Fibroblast of upper back skin (primary cell): ENCODE measurements around the gene CARD14.

Experiments
- DNase-seq: peaks from one replicate; pipeline ENCODE4 v3.0.0-alpha.2; 2013

CARD14 gene

DNA sequence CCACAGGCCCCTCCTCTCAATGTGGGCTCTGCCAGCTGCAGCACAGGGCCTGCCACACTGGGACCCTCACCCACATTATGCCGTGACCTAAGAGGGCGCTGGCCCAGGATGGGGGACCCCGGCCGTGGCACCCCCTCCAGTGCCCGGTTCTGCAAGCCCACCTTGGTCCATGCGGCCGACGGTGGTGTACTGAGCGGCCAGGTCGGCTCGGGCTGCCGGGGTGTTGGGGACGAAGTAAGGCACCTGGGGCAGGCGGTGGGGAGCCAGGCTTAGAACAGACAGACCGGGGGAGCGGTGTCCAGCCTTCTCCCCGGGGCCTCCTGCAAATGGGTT is 43.8 kb downstream of the CARD14 start:
- DNase-seq: no peak

- no peak for DNase-seq
Measured at GRCh38 chr17:80214012-80214877, 44.4 kb downstream of the CARD14 start.

DNA sequence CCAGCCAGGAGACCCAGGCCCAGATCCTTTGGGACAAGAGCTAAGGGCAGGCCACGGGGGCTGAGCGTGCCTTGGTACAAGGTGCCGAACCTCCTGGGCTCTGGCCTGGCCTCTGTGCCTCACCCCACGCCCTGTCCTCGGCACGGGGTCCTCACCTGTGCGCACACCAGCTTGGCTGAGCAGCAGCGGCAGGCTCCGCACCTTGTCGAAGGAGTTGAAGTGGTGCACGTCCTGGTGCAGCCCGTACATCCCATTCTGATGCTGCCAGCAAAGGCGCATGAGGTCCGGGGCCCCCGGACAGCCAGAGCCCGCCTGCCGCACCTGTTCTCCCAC is 45.0 kb downstream of the CARD14 start:
- DNase-seq: no peak

DNA sequence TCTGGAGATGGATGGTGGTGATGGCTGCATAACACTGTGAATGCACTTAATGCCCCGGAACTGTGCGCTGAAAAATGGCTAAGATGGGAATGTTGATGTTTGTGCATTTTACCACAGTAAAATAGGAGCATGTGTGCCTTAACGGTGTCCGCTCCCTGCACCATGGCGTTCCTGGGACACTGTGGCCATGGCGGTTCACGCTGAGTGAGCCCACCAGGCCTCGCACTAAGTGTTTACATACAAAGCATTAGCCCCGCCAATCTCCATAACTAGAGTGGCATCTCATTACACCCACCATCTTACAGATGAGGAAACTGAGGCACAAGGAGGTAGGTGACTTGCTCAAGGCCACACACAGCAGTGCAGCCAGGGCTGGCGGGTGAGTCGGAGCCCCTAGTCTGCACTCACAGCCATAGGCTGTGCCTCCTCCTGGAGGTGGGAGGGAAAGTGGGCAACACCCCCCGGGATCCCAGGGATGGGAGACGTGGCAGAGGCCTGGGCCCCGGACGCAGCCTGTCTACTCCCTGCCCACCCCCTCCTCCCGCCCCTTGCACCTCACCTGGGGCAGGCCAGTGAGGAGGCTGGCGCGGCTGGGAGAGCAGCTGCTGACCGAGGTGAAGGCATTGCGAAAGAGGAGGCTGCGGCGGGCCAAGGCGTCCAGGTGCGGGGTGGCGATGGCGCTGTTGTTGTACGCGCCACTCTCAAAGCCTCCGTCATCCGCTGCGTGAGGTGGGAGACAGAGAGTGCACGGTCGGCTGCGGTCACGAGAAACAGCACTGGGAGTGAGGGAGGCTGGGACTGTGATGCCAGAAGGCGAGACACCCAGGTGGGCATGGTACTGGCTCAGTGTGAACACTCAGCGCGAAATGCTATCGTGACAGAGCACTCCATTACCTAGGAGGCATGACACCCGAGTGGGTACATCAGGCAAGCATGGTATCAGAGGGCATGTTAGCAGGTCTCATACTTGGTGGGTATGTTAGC is 46.9 kb downstream of the CARD14 start:
- DNase-seq: no peak

- no peak for DNase-seq
Measured at GRCh38 chr17:80217703-80218362, 48.0 kb downstream of the CARD14 start.

GRCh38 chr17:80218391-80218790 is 48.6 kb downstream of the CARD14 start:
- no peak for DNase-seq

- peak; percentile 82 for DNase-seq
Measured at GRCh38 chr17:80219013-80219762, 49.4 kb downstream of the CARD14 start.

DNA sequence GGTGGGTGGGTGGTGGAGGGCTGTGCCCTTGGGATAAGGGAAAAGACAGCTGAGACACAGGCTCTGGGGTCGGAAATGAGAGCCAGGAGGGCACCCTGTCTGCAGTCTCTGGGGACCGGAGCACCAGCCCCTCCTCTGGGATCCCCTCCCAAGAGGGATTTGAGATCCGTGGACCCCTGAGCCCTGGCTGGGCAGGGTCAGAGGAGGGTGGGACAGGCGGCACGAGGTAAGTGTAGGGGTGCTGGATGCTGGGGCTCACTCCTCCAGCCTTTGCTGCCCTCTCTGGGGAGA is 49.9 kb downstream of the CARD14 start:
- no peak for DNase-seq

DNA sequence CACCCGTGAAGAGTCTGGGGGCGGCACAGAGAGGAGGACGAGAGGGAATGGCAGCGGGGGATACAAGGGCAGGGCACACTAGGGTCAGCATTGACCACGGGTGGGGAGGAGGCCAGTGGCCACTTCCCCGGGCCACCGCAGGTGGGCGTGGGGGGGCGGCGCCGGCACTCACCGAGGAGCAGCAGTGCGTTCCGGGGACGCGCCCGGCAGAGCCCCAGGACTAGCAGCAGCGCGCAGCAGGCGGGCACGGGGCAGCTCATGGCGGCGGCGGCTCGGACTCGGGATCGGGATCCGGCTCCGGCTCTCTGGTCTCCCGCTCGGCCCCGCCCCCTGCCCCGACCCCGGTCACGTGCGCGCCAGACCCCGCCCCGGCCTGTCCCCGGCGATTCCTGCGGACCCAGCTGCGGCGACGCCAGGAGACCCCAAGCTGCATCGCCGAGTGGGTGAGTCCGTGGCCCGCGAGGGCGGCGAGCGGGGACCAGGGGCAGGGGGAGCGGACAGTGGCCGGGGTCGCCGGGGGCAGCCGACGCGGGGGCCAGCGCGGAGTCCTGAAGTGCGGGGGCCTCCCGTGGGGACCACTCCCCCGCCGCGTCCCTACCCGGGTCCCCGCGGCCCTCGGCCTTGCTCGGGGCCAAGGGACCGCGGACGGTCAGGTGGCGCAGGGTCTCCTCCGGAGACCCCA is 50.4 kb downstream of the CARD14 start, which contains the start of the genes SGSH and SLC26A11:
SGSH (minus strand) TSS at position 280 of the 682 bp plus-strand sequence; CDS start at position 260, 20 bp downstream.
SLC26A11 (plus strand) TSS at position 374 of the 682 bp plus-strand sequence. CDS start 1,134 bp downstream, outside the sequence.
- DNase-seq: peak; percentile 45

GRCh38 chr17:80220736-80221215 is 50.9 kb downstream of the CARD14 start:
- DNase-seq: no peak

DNA sequence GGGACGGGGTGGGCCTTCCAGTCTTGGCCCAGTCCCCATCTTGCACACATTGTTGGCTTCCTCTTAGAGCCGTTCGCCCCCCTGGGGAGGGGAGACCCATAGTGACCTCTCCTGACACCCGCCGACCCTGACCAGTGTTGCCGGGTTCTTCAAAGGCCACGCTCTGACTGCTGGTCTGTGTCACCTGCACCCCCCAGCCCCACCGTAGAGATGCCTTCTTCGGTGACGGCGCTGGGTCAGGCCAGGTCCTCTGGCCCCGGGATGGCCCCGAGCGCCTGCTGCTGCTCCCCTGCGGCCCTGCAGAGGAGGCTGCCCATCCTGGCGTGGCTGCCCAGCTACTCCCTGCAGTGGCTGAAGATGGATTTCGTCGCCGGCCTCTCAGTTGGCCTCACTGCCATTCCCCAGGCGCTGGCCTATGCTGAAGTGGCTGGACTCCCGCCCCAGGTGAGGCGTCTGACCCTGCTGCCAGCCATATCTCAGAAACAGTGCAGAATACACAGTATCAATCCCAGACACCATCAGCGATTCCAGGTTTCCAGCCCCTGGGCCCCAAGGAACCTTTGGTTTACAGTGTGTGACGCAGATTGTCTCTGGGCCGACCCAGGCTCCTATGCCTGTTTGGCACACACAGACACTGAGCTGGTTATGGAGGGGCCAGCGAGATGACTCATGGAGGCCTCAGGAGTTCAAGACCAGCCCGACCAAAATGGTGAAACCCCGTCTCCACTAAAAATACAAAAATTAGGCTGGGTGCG is 51.7 kb downstream of the CARD14 start:
- no peak for DNase-seq

DNA sequence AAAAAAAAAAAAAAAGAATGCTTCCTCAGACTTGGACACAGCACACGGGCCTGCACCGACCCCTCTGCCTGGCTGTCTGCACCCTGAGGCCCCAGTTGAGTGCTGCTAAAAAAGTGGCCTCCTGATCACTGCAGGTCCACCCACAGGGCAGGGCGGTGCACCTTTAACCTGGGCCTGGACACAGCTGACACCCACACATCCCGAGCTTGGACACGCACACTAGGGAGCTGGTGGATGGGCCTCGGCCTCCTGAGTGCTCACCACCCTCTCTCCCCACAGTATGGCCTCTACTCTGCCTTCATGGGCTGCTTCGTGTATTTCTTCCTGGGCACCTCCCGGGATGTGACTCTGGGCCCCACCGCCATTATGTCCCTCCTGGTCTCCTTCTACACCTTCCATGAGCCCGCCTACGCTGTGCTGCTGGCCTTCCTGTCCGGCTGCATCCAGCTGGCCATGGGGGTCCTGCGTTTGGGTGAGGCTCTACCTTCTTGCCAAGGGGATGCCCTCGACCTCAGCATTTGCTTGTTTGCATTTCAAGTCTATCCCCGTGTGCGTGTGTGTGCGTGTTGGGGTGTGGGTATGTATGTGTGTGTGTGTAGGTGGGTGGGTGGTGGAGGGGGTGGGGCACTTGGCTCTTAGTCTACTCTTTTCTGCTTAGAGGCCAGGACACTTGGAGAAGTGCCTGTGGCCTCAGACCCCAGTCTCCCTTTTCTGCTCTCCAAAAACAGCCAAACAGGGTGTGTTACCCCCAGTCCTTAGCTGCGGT is 52.7 kb downstream of the CARD14 start:
- DNase-seq: no peak

DNA sequence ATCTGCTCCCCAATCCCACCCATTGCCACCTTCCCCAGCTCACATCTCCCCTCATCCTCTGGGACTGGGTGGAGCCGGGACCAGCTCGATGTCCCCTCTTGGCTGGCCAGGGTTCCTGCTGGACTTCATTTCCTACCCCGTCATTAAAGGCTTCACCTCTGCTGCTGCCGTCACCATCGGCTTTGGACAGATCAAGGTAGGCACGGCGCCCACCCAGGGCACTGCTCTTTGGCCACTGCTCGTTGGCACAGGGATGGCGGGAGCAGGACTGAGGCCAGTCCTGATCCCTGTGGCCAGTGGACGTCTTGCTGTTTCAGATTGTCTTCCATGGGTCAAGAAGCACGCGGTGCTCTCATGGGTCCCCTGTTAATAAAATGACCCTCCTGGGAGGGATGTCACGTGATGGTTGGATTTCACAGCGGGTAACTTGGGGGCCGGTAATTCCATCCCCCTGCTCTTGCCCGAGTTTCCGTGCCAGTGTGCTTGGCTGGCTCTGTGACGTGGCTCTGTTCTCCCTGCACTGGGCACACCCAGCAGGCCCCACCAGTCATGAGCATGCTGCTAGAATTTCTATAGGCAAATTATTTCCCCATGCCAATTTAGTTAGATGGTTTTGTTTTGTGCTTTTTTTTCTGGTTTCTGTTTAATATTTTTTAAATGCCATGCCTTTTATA is 53.4 kb downstream of the CARD14 start:
- no peak for DNase-seq

GRCh38 chr17:80223838-80224497 is 54.1 kb downstream of the CARD14 start:
- no peak for DNase-seq

DNA sequence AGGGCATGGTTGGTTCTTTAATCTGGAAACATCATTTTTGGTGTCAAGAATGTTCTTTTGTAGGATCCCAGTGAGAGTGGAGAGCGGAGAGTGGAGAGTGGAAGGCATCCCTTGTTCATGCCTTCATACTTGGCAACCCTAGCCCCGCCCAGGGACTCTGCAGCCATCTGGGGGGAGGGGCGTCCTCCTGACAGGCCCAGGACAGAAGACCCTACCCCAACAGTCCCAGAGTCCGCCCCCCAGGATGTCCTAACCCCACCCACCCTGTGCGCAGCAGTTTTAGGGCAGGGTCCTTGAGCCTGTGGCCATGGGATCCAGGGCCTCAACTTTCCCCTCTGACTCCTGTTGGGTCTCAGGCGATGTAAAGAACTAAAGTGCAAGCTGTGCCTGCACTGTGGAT is 54.9 kb downstream of the CARD14 start:
- DNase-seq: no peak

DNA sequence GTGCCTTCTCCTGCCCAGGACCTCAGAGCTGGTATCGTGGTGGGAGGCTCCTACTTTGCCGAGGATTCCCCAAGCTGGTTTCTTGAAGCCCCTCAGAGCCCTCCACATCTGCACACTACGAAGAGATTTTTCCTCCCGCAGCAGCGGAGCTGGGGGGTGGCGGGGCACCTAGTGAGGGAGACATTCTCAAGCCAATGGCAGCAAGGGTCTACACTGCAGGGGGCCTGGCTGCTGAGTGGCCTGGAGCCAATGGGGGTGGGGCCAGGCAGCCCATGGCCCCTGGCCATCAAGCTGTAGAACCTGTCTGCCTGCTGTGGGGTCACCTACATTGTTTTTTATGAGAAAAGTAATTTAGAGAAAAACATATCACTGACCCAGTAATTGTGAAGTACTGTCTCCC is 55.4 kb downstream of the CARD14 start:
- DNase-seq: no peak

GRCh38 chr17:80227156-80227555 is 57.3 kb downstream of the CARD14 start:
- DNase-seq: no peak

DNA sequence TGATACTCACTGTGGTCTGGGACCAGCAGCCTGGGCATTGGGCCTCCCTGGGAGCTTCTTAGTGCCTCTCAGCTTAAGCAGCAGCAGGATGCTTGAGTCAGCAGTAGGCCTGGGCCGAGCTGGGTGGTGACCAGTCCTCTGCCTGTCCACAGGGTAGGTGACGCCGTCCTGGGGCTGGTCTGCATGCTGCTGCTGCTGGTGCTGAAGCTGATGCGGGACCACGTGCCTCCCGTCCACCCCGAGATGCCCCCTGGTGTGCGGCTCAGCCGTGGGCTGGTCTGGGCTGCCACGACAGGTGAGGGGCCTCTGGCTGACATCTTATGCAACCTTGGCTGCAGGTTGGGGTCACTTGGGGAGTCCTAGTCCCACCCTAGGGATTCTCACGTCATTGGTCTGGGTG is 57.8 kb downstream of the CARD14 start:
- DNase-seq: no peak

DNA sequence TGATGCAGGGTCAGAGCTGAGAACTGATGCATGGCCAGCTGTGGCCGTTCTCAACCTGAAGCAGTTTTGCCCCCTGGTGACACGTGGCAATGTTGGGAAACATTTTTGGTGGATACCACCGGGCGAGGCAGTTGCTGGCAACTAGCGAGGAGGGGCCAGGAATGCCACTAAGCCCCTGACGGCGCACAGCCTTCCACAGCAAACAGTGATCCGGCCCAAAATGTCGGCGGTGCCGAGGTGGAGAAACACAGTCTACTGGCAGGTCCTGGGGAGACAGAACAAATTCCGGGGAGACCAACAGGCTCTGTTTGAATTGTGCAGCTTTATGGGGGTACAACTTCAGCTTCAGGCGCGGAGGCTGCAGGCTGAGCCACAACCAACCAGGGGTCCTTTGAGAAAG is 58.6 kb downstream of the CARD14 start:
- DNase-seq: no peak
